ENCODE measurements around the gene C1QTNF9B. TPM values are rescaled to one million over a fixed set of nuclear protein-coding genes. Genes with fewer than 3 reads are reported as not detected.

C1QTNF9B gene
- total RNA-seq, 1 donor, result not detected

- peak; percentile 31 for DNase-seq (ENCODE audit: low read depth)
- H3K4me3 ChIP-seq (ENCODE audit: low read depth, low read length), result no peak overlapping the region
- no peak for TF ChIP-seq CTCF (IDR thresholded peaks at IDR 0.05; ENCODE audit: insufficient read depth, low read length)
Measured at GRCh38 chr13:23866420-23867026, 30.8 kb downstream of the C1QTNF9B start.

GRCh38 chr13:23865906-23866305 is 31.4 kb downstream of the C1QTNF9B start:
- no peak overlapping the region for H3K4me3 ChIP-seq (ENCODE audit: low read depth, low read length)
- DNase-seq (ENCODE audit: low read depth), result no peak
- no peak for TF ChIP-seq CTCF (IDR thresholded peaks at IDR 0.05; ENCODE audit: insufficient read depth, low read length)

GRCh38 chr13:23865026-23865425 is 32.3 kb downstream of the C1QTNF9B start:
- TF ChIP-seq CTCF (IDR thresholded peaks at IDR 0.05; ENCODE audit: insufficient read depth, low read length), result no peak
- DNase-seq (ENCODE audit: low read depth), result no peak
- H3K4me3 ChIP-seq (ENCODE audit: low read depth, low read length), result no peak overlapping the region

DNA sequence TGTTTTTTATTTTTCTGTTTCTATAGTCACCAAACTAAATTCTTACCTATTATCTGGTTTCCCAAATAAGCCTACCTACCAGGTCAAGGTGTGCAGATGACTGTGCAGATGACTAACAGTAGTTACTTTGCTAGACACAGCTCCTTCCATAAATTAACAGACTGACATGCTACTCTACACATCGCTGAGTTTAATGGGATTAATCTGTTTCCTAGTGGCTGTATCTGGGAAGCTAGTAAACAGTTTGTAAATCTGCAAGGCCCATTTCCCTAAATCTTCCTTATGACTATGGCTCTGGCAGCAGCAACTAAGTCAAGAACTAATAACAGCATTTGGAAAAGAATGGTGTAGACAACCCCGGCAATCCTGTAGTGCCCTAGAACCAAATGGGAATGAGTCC is 36.0 kb downstream of the C1QTNF9B start:
- no peak for DNase-seq (ENCODE audit: low read depth)
- H3K4me3 ChIP-seq (ENCODE audit: low read depth, low read length), result no peak overlapping the region
- TF ChIP-seq CTCF (IDR thresholded peaks at IDR 0.05; ENCODE audit: insufficient read depth, low read length), result no peak

DNA sequence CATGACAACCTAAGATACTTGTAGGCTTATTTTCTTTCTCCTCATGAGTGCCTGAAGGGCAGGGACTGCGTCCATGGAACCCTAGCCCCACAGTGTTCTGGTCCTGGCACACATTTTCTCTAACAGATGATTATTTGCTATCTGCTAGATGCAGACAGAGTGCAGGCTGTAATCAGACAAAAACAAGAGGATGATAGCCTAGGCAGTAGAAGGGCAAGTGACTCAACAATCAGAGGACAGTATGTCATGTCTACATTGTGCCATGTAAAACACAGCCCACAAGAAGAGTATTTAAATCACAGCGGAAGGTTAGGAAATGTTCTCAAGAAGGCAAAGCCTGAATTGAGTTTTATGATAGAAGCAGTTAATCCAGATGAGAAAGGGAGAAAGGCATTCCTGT is 37.4 kb downstream of the C1QTNF9B start:
- no peak for TF ChIP-seq CTCF (IDR thresholded peaks at IDR 0.05; ENCODE audit: insufficient read depth, low read length)
- DNase-seq (ENCODE audit: low read depth), result no peak
- no peak overlapping the region for H3K4me3 ChIP-seq (ENCODE audit: low read depth, low read length)

DNA sequence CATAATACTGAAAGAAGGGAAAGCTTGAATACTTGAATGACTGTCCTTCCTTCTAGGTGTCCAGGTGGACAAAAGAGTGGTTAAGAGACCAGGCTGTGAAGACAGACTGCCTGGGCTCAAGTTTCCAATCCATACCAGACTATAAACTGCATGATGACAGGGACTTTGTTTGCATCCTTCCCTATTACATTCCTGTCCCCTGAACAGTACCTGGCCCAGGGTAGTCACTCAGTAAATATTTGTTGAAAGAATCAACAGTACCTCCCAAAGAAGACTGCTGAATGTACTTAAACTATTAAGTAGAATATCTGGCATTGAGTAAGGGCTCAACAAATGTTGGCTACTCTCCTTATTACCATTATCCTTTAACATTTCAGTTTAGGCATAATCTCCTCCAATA is 37.8 kb downstream of the C1QTNF9B start:
- TF ChIP-seq CTCF (IDR thresholded peaks at IDR 0.05; ENCODE audit: insufficient read depth, low read length), result no peak
- no peak overlapping the region for H3K4me3 ChIP-seq (ENCODE audit: low read depth, low read length)
- no peak for DNase-seq (ENCODE audit: low read depth)

DNA sequence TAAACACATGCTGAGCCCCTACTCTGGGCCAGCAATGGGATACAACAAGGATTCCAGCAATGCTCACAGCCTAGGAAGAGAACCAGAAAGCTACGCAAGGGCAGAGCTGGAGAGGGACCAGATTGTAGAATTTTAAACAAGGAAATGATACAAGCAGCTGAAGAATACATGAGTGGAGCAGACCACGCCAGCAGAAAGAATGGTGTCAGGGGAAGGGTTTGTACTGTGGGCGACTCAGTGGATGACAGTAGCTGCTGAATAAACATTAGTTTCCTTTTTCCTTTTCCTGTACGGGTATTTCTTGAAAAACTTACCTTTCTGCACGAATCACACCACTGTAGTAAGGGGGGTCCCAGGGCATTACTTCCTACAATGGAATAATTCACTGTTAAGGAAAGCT is 38.8 kb downstream of the C1QTNF9B start:
- TF ChIP-seq CTCF (IDR thresholded peaks at IDR 0.05; ENCODE audit: insufficient read depth, low read length), result no peak
- DNase-seq (ENCODE audit: low read depth), result no peak
- H3K4me3 ChIP-seq (ENCODE audit: low read depth, low read length), result no peak overlapping the region

Measured in fibroblast of the aortic adventitia (primary cell).